Epithelial cell of esophagus (primary cell): Measurements from ENCODE around the gene FBRSL1.

Experiments used
- DNase-seq: peaks from one replicate; pipeline ENCODE4 v3.0.0; 2010; ENCODE audit warnings: low read depth
- H3K4me3 ChIP-seq: 2 replicates; pipeline ENCODE4 v1.5.1; 2011; ENCODE audit warnings: mild to moderate bottlenecking, low read length, control low read depth
- CTCF ChIP-seq: IDR thresholded peaks from 2 replicates; pipeline ENCODE4 v1.5.1; 2011; ENCODE audit warnings: low read depth, mild to moderate bottlenecking, low read length, control low read depth, inconsistent platforms; ENCODE audit not compliant: insufficient read depth; ENCODE audit errors: missing control alignments

Gene FBRSL1

GRCh38 chr12:132477703-132478432 is 12.1 kb upstream of the FBRSL1 start:
- TF ChIP-seq CTCF: no peak
- DNase-seq: no peak
- no peak overlapping the region for H3K4me3 ChIP-seq

GRCh38 chr12:132478433-132478803 is 11.5 kb upstream of the FBRSL1 start:
- no peak for TF ChIP-seq CTCF
- DNase-seq: no peak
- H3K4me3 ChIP-seq: no peak overlapping the region

GRCh38 chr12:132478845-132479244 is 11.1 kb upstream of the FBRSL1 start:
- no peak for DNase-seq

GRCh38 chr12:132479291-132479690 is 10.7 kb upstream of the FBRSL1 start:
- TF ChIP-seq CTCF: no peak
- no peak overlapping the region for H3K4me3 ChIP-seq
- DNase-seq: no peak

More at GRCh38 chr12:132478845-132479244, 11.1 kb upstream of the FBRSL1 start:
- no peak overlapping the region for H3K4me3 ChIP-seq
- no peak for TF ChIP-seq CTCF

GRCh38 chr12:132479938-132480622 is 9.9 kb upstream of the FBRSL1 start:
- no peak overlapping the region for H3K4me3 ChIP-seq
- no peak for TF ChIP-seq CTCF
- no peak for DNase-seq

- H3K4me3 ChIP-seq: no peak overlapping the region
- no peak for DNase-seq
- no peak for TF ChIP-seq CTCF
Observed at GRCh38 chr12:132480623-132481132, 9.3 kb upstream of the FBRSL1 start.
